CD14-positive monocyte (primary cell): ENCODE measurements around the gene TTLL10. TPM values are rescaled to one million over a fixed set of nuclear protein-coding genes. Genes with fewer than 3 reads are reported as not detected.

ENCODE experiments used
- DNase-seq, 3 donors: peaks; one replicate each; pipeline ENCODE4 v3.0.0-alpha.2; 2011 to 2022
- H2AFZ ChIP-seq: 2 replicates; pipeline ENCODE4 v1.6.0; 2012; ENCODE audit warnings: mild to moderate bottlenecking, low read depth, low read length, inconsistent platforms; ENCODE audit not compliant: insufficient read depth, poor library complexity, severe bottlenecking
- H3K27ac ChIP-seq, 2 donors: 1 replicate in 1 of 2; 2 replicates in 1 of 2; pipeline ENCODE4 v1.5.1; 2012 to 2013; ENCODE audit warnings: low read length in 2 of 2, control low read depth in 1 of 2, inconsistent platforms in 1 of 2, low read depth in 1 of 2, mild to moderate bottlenecking in 1 of 2
- H3K27me3 ChIP-seq, 2 donors: one replicate each; pipeline versions ENCODE4 v1.6.0 to v1.6.1; 2011 to 2013; ENCODE audit warnings: low read length in 2 of 2; ENCODE audit not compliant: control insufficient read depth in 2 of 2, insufficient read depth in 2 of 2
- H3K36me3 ChIP-seq, 2 donors: replicated peaks in 1 of 2; 1 replicate in 1 of 2; 2 replicates in 1 of 2; pipeline versions ENCODE4 v1.5.1 to v1.6.1; 2012 to 2013; ENCODE audit warnings: low read length in 2 of 2, control low read depth in 1 of 2, inconsistent platforms in 1 of 2, mild to moderate bottlenecking in 1 of 2; ENCODE audit not compliant: insufficient read depth in 2 of 2, control insufficient read depth in 1 of 2
- H3K4me1 ChIP-seq, 2 donors: 1 replicate in 1 of 2; 2 replicates in 1 of 2; pipeline versions ENCODE4 v1.5.1 to v1.6.1; 2012 to 2013; ENCODE audit warnings: low read length in 2 of 2, control low read depth in 1 of 2, inconsistent platforms in 1 of 2, mild to moderate bottlenecking in 1 of 2, moderate library complexity in 1 of 2; ENCODE audit not compliant: insufficient read depth in 2 of 2, control insufficient read depth in 1 of 2
- H3K4me2 ChIP-seq: replicated peaks from 2 replicates; pipeline ENCODE3; 2012; ENCODE audit warnings: low read length, moderate library complexity, mild to moderate bottlenecking; ENCODE audit not compliant: poor library complexity, severe bottlenecking; ENCODE audit errors: extremely low read depth
- H3K4me3 ChIP-seq, 3 experiments: fragments of 200-600 bp in 1 of 3; sonication (generic) in 1 of 3; replicated peaks in 1 of 3; 1 replicate in 2 of 3; 2 replicates in 1 of 3; pipeline ENCODE4 v1.5.1; 2011 to 2013; ENCODE audit warnings: low read length in 3 of 3, mild to moderate bottlenecking in 3 of 3, control low read depth in 2 of 3, low read depth in 2 of 3, inconsistent platforms in 1 of 3, moderate library complexity in 1 of 3
- H3K79me2 ChIP-seq: 2 replicates; pipeline ENCODE4 v1.6.0; 2012; ENCODE audit warnings: mild to moderate bottlenecking, control low read depth, inconsistent platforms, low read length, moderate library complexity; ENCODE audit not compliant: insufficient read depth
- H3K9ac ChIP-seq: 2 replicates; pipeline ENCODE4 v1.6.0; 2017; ENCODE audit warnings: low read length, mild to moderate bottlenecking; ENCODE audit not compliant: insufficient read depth, poor library complexity, severe bottlenecking
- H3K9me3 ChIP-seq, 2 donors: replicated peaks in 1 of 2; 1 replicate in 1 of 2; 2 replicates in 1 of 2; pipeline versions ENCODE4 v1.5.1 to v1.6.1; 2012 to 2013; ENCODE audit warnings: low read length in 2 of 2, control low read depth in 1 of 2; ENCODE audit not compliant: control insufficient read depth in 1 of 2, insufficient read depth in 1 of 2
- H4K20me1 ChIP-seq: 2 replicates; pipeline ENCODE4 v1.6.0; 2012; ENCODE audit warnings: mild to moderate bottlenecking, low read length, control low read depth, moderate library complexity; ENCODE audit not compliant: insufficient read depth
- H3K27ac Mint-ChIP-seq, 7 donors: one replicate each; pipeline ENCODE4 v1.8.0; 2020; ENCODE audit warnings: mild to moderate bottlenecking in 7 of 7, mixed read lengths in 7 of 7, moderate library complexity in 6 of 7, inconsistent platforms in 2 of 7
- H3K27me3 Mint-ChIP-seq, 3 donors: one replicate each; pipeline ENCODE4 v1.8.0; 2021 to 2022; ENCODE audit warnings: low read depth in 3 of 3, mild to moderate bottlenecking in 3 of 3, mixed read lengths in 3 of 3, moderate library complexity in 3 of 3, inconsistent platforms in 1 of 3
- H3K36me3 Mint-ChIP-seq, 2 donors: one replicate each; pipeline ENCODE4 v1.8.0; 2020; ENCODE audit warnings: mixed read lengths in 2 of 2, inconsistent platforms in 1 of 2, mild to moderate bottlenecking in 1 of 2
- H3K4me1 Mint-ChIP-seq: one replicate; pipeline ENCODE4 v1.8.0; 2020; ENCODE audit warnings: mild to moderate bottlenecking, mixed read lengths
- H3K4me3 Mint-ChIP-seq, 2 donors: one replicate each; pipeline ENCODE4 v1.8.0; 2020; ENCODE audit warnings: mild to moderate bottlenecking in 2 of 2, mixed read lengths in 2 of 2, moderate library complexity in 1 of 2
- H3K9me3 Mint-ChIP-seq, 7 donors: one replicate each; pipeline ENCODE4 v1.8.0; 2020 to 2022; ENCODE audit warnings: mixed read lengths in 7 of 7, mild to moderate bottlenecking in 6 of 7, moderate library complexity in 6 of 7, inconsistent platforms in 2 of 7
- WGBS: methylation state at CpG from one replicate; pipeline ENCODE4 v1.1.5; 2013; ENCODE audit warnings: missing lambda C conversion rate; ENCODE audit not compliant: insufficient coverage; 5-methylcytosine and 5-hydroxymethylcytosine counted together
- intact Hi-C, 2 donors: fragments of 100-400 bp; cut with micrococcal nuclease; formaldehyde crosslinking; loops; one replicate each; pipeline versions ENCODE4 v1.15.0 to v1.15.1; 2023
- polyA plus RNA-seq, 3 donors: library from polyadenylated mRNA; depleted of rRNA in 1 of 3; unstranded in 2 of 3; stranded (reverse) in 1 of 3; fragments of 300-500 nt in 2 of 3; fragments of >200 nt in 1 of 3; fragmentation: Illumina TruSeq in 2 of 3; gene quantifications; 1 replicate in 2 of 3; 2 replicates in 1 of 3; pipeline ENCODE4 v1.2.3, GENCODE V29; 2012 to 2021
- TF ChIP-seq, protein P1 (sequence below): fragments of 200-600 bp; IDR thresholded peaks from one replicate; pipeline ENCODE4 v1.8.0; 2022; ENCODE audit warnings: antibody characterized with exemption, mild to moderate bottlenecking

TTLL10 gene
- polyA plus RNA-seq, 3 donors: 0.06 TPM; not detected in 2

DNA sequence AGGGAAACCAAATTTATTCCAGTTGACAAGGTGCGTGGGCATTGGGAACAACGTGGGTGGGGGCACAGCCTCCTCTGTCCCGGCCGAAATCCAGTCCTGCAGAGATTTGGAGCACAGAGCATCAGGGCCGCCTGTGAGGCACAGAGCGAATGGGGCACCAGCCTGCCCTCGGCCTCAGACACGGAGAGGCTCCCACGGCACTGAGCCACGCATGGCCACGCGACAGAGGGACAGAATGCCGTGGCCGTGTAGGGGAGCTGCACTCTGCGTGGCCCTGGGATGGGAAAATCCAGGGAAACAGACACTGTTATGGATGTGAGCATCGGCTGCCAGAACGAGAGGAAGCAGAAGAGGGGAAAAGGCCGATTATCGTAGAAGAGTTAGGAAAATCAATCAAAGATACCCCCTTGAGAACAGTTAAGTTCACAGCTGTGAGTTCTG, 44.3 kb upstream of the TTLL10 start:
- no peak overlapping the region for H3K4me2 ChIP-seq
- no peaks in the 10 kb centered on the region for H3K36me3 ChIP-seq
- H3K27me3 Mint-ChIP-seq: peaks cover 0 to 2% (median 2%) of the 10 kb centered on the region in 3 donors
- H4K20me1 ChIP-seq: no peaks in the 10 kb centered on the region
- TF ChIP-seq, protein P1, sequence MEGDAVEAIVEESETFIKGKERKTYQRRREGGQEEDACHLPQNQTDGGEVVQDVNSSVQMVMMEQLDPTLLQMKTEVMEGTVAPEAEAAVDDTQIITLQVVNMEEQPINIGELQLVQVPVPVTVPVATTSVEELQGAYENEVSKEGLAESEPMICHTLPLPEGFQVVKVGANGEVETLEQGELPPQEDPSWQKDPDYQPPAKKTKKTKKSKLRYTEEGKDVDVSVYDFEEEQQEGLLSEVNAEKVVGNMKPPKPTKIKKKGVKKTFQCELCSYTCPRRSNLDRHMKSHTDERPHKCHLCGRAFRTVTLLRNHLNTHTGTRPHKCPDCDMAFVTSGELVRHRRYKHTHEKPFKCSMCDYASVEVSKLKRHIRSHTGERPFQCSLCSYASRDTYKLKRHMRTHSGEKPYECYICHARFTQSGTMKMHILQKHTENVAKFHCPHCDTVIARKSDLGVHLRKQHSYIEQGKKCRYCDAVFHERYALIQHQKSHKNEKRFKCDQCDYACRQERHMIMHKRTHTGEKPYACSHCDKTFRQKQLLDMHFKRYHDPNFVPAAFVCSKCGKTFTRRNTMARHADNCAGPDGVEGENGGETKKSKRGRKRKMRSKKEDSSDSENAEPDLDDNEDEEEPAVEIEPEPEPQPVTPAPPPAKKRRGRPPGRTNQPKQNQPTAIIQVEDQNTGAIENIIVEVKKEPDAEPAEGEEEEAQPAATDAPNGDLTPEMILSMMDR: no peak
- DNase-seq: no peak
- H3K36me3 Mint-ChIP-seq: no peaks in the 10 kb centered on the region
- H3K4me1 ChIP-seq: no peaks in the 10 kb centered on the region
- no peaks in the 10 kb centered on the region for H3K4me1 Mint-ChIP-seq
- peaks cover 0 to 10% (median under 1%) of the 10 kb centered on the region in 7 donors for H3K9me3 Mint-ChIP-seq
- H3K79me2 ChIP-seq: no peaks in the 10 kb centered on the region
- H2AFZ ChIP-seq: no peak overlapping the region
- intact Hi-C loops: no loop called here
- no peak overlapping the region for H3K4me3 ChIP-seq
- H3K4me3 Mint-ChIP-seq: no peak overlapping the region
- H3K27me3 ChIP-seq: no peaks in the 10 kb centered on the region
- H3K27ac ChIP-seq: no peak overlapping the region
- no peak overlapping the region for H3K9ac ChIP-seq
- WGBS: 88% methylated on average over 14 of the region's 19 CpGs
- H3K27ac Mint-ChIP-seq: no peak overlapping the region
- H3K9me3 ChIP-seq: peaks cover 0 to under 1% of the 10 kb centered on the region in 2 donors

- Mint-ChIP-seq H3K36me3 (no peaks in the 10 kb centered on the region), H3K9me3 (peaks cover 0 to 8% (median 0%) of the 10 kb centered on the region in 7 donors), H3K27me3 (peaks cover 0 to 4% (median 3%) of the 10 kb centered on the region in 3 donors), H3K27ac (no peak overlapping the region), H3K4me1 (no peaks in the 10 kb centered on the region), H3K4me3 (peak overlapping the region in 1 of 2 donors; percentile 31)
- Histone ChIP-seq H3K79me2 (no peaks in the 10 kb centered on the region), H3K4me3 (no peak overlapping the region), H3K36me3 (no peaks in the 10 kb centered on the region), H3K9ac (no peak overlapping the region), H3K4me2 (no peak overlapping the region), H3K9me3 (no peaks in the 10 kb centered on the region), H4K20me1 (no peaks in the 10 kb centered on the region), H3K27me3 (no peaks in the 10 kb centered on the region), H2AFZ (no peak overlapping the region), H3K4me1 (no peaks in the 10 kb centered on the region), H3K27ac (no peak overlapping the region)
- no peak for DNase-seq
- intact Hi-C loops: no loop called here
- 95% methylated on average over 40 of the region's 43 CpGs for WGBS
- TF ChIP-seq, protein P1: no peak
These were observed 43.2 kb upstream of the TTLL10 start for GRCh38 chr1:1130206-1131120.
